Measurements from ENCODE around the gene AADAC.

- TF ChIP-seq POLR2A (IDR thresholded peaks at IDR 0.05; ENCODE audit: low read length), result no peak
- TF ChIP-seq GATA1 (IDR thresholded peaks at IDR 0.05; ENCODE audit: low read depth, low read length), result no peak
Observed at GRCh38 chr3:151843275-151843674, 29.4 kb downstream of the AADAC start.
